Ascending aorta (tissue), 2 donors: Measurements from ENCODE around the gene KIRREL3. TPM values are rescaled to one million over a fixed set of nuclear protein-coding genes. Genes with fewer than 3 reads are reported as not detected.

ENCODE experiments used
- DNase-seq, 2 donors: peaks; one replicate each; pipeline ENCODE4 v3.0.0-alpha.2; 2019; ENCODE audit warnings: low spot score in 2 of 2
- H3K27ac ChIP-seq, 2 donors: fragments of 200-600 bp; sonication (generic); one replicate each; pipeline ENCODE4 v1.5.1; 2016 to 2017; ENCODE audit warnings: mild to moderate bottlenecking in 1 of 2
- H3K27me3 ChIP-seq: fragments of 200-600 bp; sonication (generic); one replicate; pipeline ENCODE4 v1.5.1; 2017
- H3K36me3 ChIP-seq, 2 donors: fragments of 200-600 bp; sonication (generic); one replicate each; pipeline ENCODE4 v1.5.1; 2016
- H3K4me1 ChIP-seq, 2 donors: fragments of 200-600 bp; sonication (generic); one replicate each; pipeline ENCODE4 v1.5.1; 2016 to 2017; ENCODE audit warnings: mild to moderate bottlenecking in 1 of 2
- H3K4me3 ChIP-seq, 2 donors: fragments of 200-600 bp; sonication (generic); one replicate each; pipeline ENCODE4 v1.5.1; 2016 to 2017; ENCODE audit warnings: mild to moderate bottlenecking in 1 of 2
- H3K9me3 ChIP-seq, 2 donors: fragments of 200-600 bp; sonication (generic); one replicate each; pipeline ENCODE4 v1.5.1; 2016
- intact Hi-C: fragments of 100-400 bp; cut with DNase I; formaldehyde crosslinking; loops from one replicate; pipeline ENCODE4 v1.15.1; 2023
- total RNA-seq: library from RNA; depleted of rRNA; stranded (reverse); fragments of >200 nt; gene quantifications from one replicate; pipeline ENCODE4 v1.1.0, GENCODE V29; 2016
- TF ChIP-seq, protein P1 (sequence below), 3 experiments: fragments of 200-600 bp in 2 of 3; fragments of 450-650 bp in 1 of 3; sonication (generic) in 2 of 3; IDR thresholded peaks; one replicate each; pipeline ENCODE4 v1.5.1; 2016 to 2019; ENCODE audit warnings: antibody characterized with exemption in 3 of 3, mild to moderate bottlenecking in 1 of 3, moderate library complexity in 1 of 3

KIRREL3 gene
- total RNA-seq, 1 donor from 2014 or later = not detected

DNA sequence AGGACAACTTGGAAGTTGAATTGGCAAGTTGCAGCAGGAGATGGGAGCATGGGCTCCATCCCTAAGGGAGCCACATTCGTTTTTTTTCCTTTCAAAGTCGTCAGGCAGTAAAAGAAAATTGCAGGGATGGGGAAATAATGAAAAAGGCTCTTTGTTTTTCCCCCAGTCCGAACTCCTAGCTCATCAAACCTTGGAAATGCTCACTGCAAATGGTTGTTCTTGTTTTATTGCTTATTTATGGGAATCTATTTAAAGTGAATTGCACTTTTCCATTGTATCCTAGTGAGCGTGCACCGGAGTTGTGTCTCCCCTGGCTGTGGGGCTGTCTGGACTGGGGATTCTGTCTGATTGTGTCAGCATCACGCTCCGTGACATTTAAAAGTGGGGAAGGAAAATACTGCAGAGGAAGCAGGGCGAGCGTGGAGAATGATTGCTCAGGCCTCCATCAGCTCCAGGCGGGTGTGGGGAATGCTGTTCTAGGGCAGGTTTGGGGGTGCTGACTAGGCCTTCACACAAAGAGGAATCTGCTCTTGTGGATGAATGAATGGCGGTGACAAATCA is 306.4 kb downstream of the KIRREL3 start:
- H3K27me3 ChIP-seq = no peaks in the 10 kb centered on the region
- H3K9me3 ChIP-seq = no peaks in the 10 kb centered on the region
- DNase-seq = no peak
- H3K4me1 ChIP-seq = no peaks in the 10 kb centered on the region
- intact Hi-C loops = no loop called here
- H3K4me3 ChIP-seq = no peak overlapping the region
- H3K36me3 ChIP-seq = no peaks in the 10 kb centered on the region
- H3K27ac ChIP-seq = no peak overlapping the region
- TF ChIP-seq, protein P1, sequence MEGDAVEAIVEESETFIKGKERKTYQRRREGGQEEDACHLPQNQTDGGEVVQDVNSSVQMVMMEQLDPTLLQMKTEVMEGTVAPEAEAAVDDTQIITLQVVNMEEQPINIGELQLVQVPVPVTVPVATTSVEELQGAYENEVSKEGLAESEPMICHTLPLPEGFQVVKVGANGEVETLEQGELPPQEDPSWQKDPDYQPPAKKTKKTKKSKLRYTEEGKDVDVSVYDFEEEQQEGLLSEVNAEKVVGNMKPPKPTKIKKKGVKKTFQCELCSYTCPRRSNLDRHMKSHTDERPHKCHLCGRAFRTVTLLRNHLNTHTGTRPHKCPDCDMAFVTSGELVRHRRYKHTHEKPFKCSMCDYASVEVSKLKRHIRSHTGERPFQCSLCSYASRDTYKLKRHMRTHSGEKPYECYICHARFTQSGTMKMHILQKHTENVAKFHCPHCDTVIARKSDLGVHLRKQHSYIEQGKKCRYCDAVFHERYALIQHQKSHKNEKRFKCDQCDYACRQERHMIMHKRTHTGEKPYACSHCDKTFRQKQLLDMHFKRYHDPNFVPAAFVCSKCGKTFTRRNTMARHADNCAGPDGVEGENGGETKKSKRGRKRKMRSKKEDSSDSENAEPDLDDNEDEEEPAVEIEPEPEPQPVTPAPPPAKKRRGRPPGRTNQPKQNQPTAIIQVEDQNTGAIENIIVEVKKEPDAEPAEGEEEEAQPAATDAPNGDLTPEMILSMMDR (IDR thresholded peaks at IDR 0.05) = no peak

DNA sequence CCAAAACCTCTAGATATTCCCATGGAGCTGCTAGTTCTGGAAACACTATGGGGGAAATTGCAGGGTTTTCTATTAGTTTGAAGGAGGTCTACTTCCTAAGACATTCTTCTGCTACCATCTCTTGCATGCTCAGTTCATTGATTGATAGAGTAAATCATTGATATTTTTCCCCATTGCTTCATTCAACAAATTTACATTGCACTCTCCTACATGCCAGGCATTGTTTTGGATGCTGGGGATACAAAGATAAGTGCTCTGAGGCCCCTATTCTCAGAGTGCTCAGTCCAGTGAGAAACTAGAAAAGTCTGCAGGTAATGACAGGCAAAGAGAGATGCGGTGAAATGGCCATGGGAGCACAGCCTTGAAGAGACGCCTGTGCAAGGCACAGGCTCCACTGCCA is 313.1 kb downstream of the KIRREL3 start:
- Histone ChIP-seq H3K27ac (no peak overlapping the region), H3K4me3 (no peak overlapping the region), H3K9me3 (no peaks in the 10 kb centered on the region), H3K4me1 (no peaks in the 10 kb centered on the region), H3K36me3 (no peaks in the 10 kb centered on the region), H3K27me3 (no peaks in the 10 kb centered on the region)
- TF ChIP-seq, protein P1 (IDR thresholded peaks at IDR 0.05) = no peak
- intact Hi-C loops = no loop called here
- no peak for DNase-seq

DNA sequence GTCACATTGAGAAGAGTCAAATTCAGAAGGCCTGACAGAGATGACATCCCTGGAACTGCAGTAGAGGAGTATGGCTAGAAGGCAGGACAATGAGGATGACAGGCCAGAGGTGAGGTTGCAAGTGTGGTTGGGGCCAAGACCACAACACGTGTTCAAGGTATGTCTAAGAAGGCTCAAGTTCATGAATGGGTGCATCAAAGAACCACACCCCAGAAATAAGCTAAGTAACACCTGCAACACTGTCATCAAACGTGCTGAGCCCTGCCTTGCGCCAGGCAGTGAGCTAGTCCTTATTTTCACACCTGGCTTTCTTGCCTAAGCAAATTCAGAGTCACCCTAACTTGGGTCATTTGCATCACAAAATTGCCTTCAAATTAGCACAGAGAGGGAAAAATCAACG is 313.6 kb downstream of the KIRREL3 start:
- no peaks in the 10 kb centered on the region for H3K4me1 ChIP-seq
- no peak overlapping the region for H3K4me3 ChIP-seq
- no peak for DNase-seq
- H3K27ac ChIP-seq = no peak overlapping the region
- TF ChIP-seq, protein P1 (IDR thresholded peaks at IDR 0.05) = no peak
- H3K27me3 ChIP-seq = no peaks in the 10 kb centered on the region
- no peaks in the 10 kb centered on the region for H3K9me3 ChIP-seq
- H3K36me3 ChIP-seq = no peaks in the 10 kb centered on the region
- intact Hi-C loops = no loop called here

DNA sequence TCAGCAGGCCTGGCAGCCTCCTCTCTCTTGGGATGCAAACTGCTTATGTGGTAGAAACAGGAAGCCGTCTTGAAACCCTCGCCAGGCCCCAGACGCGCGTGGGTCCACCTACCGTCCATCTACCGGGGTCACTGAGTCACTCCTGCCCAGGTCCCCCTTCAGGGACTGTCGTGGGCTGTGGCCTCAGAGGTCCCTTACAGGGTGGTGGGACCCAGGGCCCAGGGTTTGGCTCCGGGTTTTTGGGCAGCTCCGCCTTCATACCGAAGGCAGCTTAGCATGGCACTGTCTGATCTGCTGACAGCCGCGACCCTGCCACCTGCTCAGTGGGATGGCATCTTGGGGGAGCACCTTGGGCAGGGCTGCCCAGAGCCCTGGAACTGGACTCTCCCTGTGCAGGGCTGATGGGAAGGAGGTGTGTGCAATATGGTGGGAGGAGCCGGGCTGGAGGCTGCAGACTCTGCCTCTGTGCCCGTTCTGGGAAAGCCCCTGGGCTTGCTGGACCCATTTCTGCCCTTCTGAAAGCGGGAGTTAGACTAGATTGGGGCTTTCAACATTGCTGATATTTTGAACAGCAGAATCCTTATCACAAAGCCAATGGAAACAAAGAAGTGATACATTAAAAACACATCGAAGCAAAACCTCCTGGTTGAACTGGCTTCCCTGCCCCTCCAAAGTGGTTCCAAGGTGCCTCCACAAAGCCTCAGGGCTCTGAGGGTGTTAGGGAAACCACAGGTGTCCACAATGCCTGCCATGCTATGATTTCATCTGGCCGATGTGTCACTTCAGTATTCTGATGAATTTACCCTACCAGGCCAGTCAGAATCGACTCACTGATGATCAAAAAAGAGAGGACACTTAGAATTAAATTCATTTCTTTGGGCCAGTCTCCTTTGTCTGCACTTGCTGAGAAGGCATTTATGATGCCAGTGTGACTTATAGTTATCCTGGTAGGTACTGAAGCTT is 316.5 kb downstream of the KIRREL3 start:
- TF ChIP-seq, protein P1 (IDR thresholded peaks at IDR 0.05) = no peak
- H3K4me3 ChIP-seq = no peak overlapping the region
- no peaks in the 10 kb centered on the region for H3K27me3 ChIP-seq
- intact Hi-C loops = no loop called here
- no peak for DNase-seq
- no peaks in the 10 kb centered on the region for H3K9me3 ChIP-seq
- no peak overlapping the region for H3K27ac ChIP-seq
- H3K36me3 ChIP-seq = no peaks in the 10 kb centered on the region
- H3K4me1 ChIP-seq = no peaks in the 10 kb centered on the region

DNA sequence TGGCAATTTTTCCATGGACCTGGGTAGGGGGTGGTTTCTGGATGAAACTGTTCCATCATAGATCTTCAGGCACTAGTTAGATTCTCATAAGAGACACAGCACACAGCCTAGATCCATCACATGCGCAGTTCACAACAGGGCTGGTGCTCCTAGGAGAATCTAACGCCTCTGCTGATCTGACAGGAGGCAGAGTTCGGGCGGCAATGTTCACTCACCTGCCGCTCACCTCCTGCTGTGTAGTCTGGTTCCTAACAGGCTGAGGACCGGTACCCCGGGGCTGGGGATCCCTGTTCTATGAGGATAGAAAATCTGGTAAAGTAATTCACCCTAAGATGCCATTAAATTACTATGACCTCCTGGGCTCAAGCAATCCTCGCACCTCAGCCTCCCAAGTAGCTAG is 318.0 kb downstream of the KIRREL3 start:
- intact Hi-C loops = no loop called here
- Histone ChIP-seq H3K27ac (no peak overlapping the region), H3K4me3 (no peak overlapping the region), H3K4me1 (no peaks in the 10 kb centered on the region), H3K36me3 (no peaks in the 10 kb centered on the region), H3K9me3 (no peaks in the 10 kb centered on the region), H3K27me3 (no peaks in the 10 kb centered on the region)
- TF ChIP-seq, protein P1 (IDR thresholded peaks at IDR 0.05) = no peak
- no peak for DNase-seq
